Measurements from ENCODE around the gene RBM15B. TPM values are rescaled to one million over a fixed set of nuclear protein-coding genes. Genes with fewer than 3 reads are reported as not detected.

Gene RBM15B
- polyA plus RNA-seq, 3 donors: 38.2 to 40.7 (median 40.2) TPM

GRCh38 chr3:51441282-51442030, 50.4 kb downstream of the RBM15B start:
- no peak for DNase-seq (ENCODE audit: low read depth in 3 of 3, low spot score in 2 of 3)

DNA sequence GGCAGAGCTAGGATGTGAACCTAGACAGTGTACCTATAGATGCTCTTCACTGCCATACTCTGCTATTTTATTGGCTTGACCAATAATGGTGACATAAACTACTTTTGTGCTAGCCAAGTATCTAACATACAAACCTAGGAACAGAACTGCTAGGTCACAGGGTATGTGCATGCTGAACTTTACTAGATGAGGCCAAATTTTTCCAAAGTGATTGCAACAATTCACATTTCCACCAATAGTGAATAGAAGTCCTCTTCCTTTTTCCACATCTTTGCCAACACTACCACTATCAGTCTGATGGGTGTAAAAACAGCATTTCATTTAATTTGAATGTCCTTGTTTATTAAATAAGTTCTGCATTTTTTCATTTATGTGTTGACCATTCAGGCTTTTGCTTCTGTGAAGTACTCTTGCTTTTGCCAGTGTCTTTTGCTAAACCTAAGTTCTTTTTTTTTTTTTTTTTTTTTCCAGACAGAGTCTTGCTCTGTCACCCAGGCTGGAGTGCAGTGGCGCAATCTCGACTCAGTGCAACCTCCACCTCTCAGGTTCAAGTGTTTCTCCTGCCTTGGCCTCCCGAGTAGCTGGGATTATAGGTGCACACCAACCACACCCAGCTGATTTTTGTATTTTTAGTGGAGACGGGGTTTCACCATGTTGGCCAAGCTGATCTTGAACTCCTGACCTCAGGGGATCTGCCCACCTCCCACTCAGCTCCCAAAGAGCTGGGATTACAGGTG, 54.6 kb downstream of the RBM15B start:
- no peak for DNase-seq (ENCODE audit: low read depth in 3 of 3, low spot score in 2 of 3)

Other genes starting within 250 kb of the RBM15B start
- 100 to 1,000 TPM; 133 to 144 (median 138) TPM for gene MANF, start 6.0 kb upstream of the RBM15B start, polyA plus RNA-seq (ENCODE audit: insufficient read length in 3 of 3)
- gene DCAF1, start 108.7 kb downstream of the RBM15B start, polyA plus RNA-seq (ENCODE audit: insufficient read length in 3 of 3): 10 to 100 TPM; 32.1 to 33.8 (median 33.0) TPM
- gene RAD54L2, start 147.4 kb downstream of the RBM15B start, polyA plus RNA-seq (ENCODE audit: insufficient read length in 3 of 3): 10 to 100 TPM; 14.2 to 15.2 (median 14.9) TPM

All from right renal cortex interstitium (tissue), 3 donors.